Duodenal mucosa (tissue), 2 donors: ENCODE results near the gene CDK2AP2.
"Not testable (repeated sequence)": the region's sequence is repeated elsewhere in the genome, so short reads cannot be mapped to it uniquely, and the experiment has no call there.

Source experiments
- H3K27ac ChIP-seq: one replicate; pipeline ENCODE4 v1.7.0; 2013; ENCODE audit warnings: low read depth, low read length
- H3K27me3 ChIP-seq, 2 donors: one replicate each; pipeline ENCODE4 v1.7.0; 2013; ENCODE audit warnings: low read length in 2 of 2, control low read depth in 1 of 2; ENCODE audit not compliant: insufficient read depth in 2 of 2, control insufficient read depth in 1 of 2
- H3K36me3 ChIP-seq, 2 donors: one replicate each; pipeline ENCODE4 v1.7.0; 2013; ENCODE audit warnings: low read length in 2 of 2, control low read depth in 1 of 2; ENCODE audit not compliant: insufficient read depth in 2 of 2, control insufficient read depth in 1 of 2
- H3K4me1 ChIP-seq, 2 donors: one replicate each; pipeline ENCODE4 v1.7.0; 2013; ENCODE audit warnings: low read length in 2 of 2, control low read depth in 1 of 2; ENCODE audit not compliant: insufficient read depth in 2 of 2, control insufficient read depth in 1 of 2
- H3K4me3 ChIP-seq, 2 donors: one replicate each; pipeline ENCODE4 v1.7.0; 2013; ENCODE audit warnings: low read length in 2 of 2, low read depth in 1 of 2
- H3K9ac ChIP-seq, 2 donors: one replicate each; pipeline ENCODE4 v1.7.0; 2013; ENCODE audit warnings: low read length in 2 of 2, low read depth in 1 of 2
- H3K9me3 ChIP-seq, 2 donors: one replicate each; pipeline ENCODE4 v1.7.0; 2013; ENCODE audit warnings: low read length in 2 of 2, control low read depth in 1 of 2; ENCODE audit not compliant: control insufficient read depth in 1 of 2

Gene CDK2AP2

GRCh38 chr11:67516806-67517205, 8.8 kb upstream of the CDK2AP2 start:
- Histone ChIP-seq H3K9me3 (no peaks in the 10 kb centered on the region), H3K27me3 (no peaks in the 10 kb centered on the region), H3K27ac (no peak overlapping the region), H3K4me3 (no peak overlapping the region), H3K9ac (no peak overlapping the region), H3K36me3 (no peaks in the 10 kb centered on the region), H3K4me1 (no peaks in the 10 kb centered on the region)

DNA sequence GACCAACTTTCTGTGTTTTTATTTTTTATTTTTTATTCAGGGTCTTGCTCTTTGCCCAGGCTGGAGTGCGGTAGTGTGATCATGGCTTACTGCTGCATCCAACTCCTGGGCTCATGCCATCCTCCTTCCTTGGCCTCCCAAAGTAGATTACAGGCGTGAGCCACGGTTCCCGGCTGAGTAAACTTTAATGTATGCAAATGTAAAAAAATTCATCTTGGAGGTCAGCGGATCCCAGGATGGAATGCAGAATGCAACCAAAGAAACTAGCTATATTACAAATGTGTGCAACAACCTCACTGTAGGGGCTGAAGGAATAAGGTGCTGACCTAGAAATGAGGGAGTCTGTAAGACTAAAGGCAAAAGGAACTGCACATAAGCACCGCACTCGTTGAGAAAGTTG, 6.2 kb upstream of the CDK2AP2 start:
- Histone ChIP-seq H3K36me3 (no peaks in the 10 kb centered on the region), H3K27ac (no peak overlapping the region), H3K9me3 (no peaks in the 10 kb centered on the region), H3K4me3 (no peak overlapping the region), H3K4me1 (peaks cover 0 to under 1% of the 10 kb centered on the region in 2 donors), H3K27me3 (no peaks in the 10 kb centered on the region), H3K9ac (no peak overlapping the region)

GRCh38 chr11:67511558-67511957, 3.6 kb upstream of the CDK2AP2 start:
- H3K27me3 ChIP-seq, H3K36me3 ChIP-seq, H3K27ac ChIP-seq, H3K9ac ChIP-seq, H3K4me3 ChIP-seq, H3K9me3 ChIP-seq: not testable (repeated sequence)
- H3K4me1 ChIP-seq, result peaks cover 3 to 16% of the 10 kb centered on the region in 2 donors

GRCh38 chr11:67510023-67510345, 2.0 kb upstream of the CDK2AP2 start:
- H3K27me3 ChIP-seq, result no peaks in the 10 kb centered on the region
- H3K36me3 ChIP-seq, result peaks cover 0 to 5% of the 10 kb centered on the region in 2 donors
- H3K4me1 ChIP-seq, result peaks cover 11 to 29% of the 10 kb centered on the region in 2 donors
- H3K4me3 ChIP-seq, result no peak overlapping the region
- H3K27ac ChIP-seq, result no peak overlapping the region
- no peak overlapping the region for H3K9ac ChIP-seq
- H3K9me3 ChIP-seq, result no peaks in the 10 kb centered on the region

- peaks cover 0 to 5% of the 10 kb centered on the region in 2 donors for H3K36me3 ChIP-seq
- peaks cover 15 to 37% of the 10 kb centered on the region in 2 donors for H3K4me1 ChIP-seq
- no peaks in the 10 kb centered on the region for H3K9me3 ChIP-seq
- H3K27ac ChIP-seq, result peak overlapping the region; percentile 98
- H3K9ac ChIP-seq, result peak overlapping the region; percentile 70 to 94
- peak overlapping the region; percentile 69 to 93 for H3K4me3 ChIP-seq
- no peaks in the 10 kb centered on the region for H3K27me3 ChIP-seq
These were observed 642 bp upstream of the CDK2AP2 start for GRCh38 chr11:67508486-67509121.

DNA sequence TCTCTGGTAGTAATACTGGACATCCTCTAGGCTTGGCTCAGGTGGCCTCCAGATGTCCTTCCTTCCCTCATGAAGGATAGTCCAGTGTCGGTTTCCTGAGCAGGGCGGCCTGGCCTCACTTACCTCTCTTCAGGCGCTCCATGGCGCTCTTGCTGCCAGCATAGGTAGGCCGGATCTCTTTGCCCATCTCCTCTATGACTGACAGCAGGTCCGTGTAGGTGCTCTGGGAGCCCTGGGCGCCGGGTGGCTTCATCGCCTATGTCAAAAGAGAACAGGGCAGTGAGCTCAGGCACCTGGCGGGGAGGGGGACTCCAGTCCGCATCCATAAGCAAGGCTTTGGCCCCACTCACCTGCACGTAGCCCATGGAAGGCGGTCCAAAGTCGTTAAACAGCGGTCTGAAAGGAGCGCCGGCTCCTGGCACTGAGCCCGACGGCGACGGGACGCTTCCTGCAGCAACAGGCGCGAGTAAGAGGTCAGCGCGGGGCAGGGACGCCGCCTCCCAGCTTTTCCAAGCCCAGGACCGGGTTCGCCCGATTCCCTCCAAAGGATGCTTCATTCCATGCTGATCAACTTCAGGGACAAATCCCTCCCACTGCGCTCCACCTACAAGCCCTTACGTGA, 609 bp downstream of the CDK2AP2 start:
- H3K9me3 ChIP-seq, result no peaks in the 10 kb centered on the region
- peak overlapping the region; percentile 98 for H3K27ac ChIP-seq
- peak overlapping the region; percentile 87 to 92 for H3K9ac ChIP-seq
- no peaks in the 10 kb centered on the region for H3K27me3 ChIP-seq
- H3K4me3 ChIP-seq, result peak overlapping the region; percentile 69 to 93
- peaks cover 17 to 44% of the 10 kb centered on the region in 2 donors for H3K4me1 ChIP-seq
- peaks cover 0 to 6% of the 10 kb centered on the region in 2 donors for H3K36me3 ChIP-seq

GRCh38 chr11:67506426-67507051, 1.4 kb downstream of the CDK2AP2 start:
- Histone ChIP-seq H3K9ac (peak overlapping the region; percentile 87 to 92), H3K27ac (peak overlapping the region; percentile 98), H3K36me3 (peaks cover under 1 to 14% of the 10 kb centered on the region in 2 donors), H3K27me3 (no peaks in the 10 kb centered on the region), H3K4me1 (peaks cover 17 to 44% of the 10 kb centered on the region in 2 donors), H3K9me3 (no peaks in the 10 kb centered on the region), H3K4me3 (peak overlapping the region; percentile 69 to 93)

DNA sequence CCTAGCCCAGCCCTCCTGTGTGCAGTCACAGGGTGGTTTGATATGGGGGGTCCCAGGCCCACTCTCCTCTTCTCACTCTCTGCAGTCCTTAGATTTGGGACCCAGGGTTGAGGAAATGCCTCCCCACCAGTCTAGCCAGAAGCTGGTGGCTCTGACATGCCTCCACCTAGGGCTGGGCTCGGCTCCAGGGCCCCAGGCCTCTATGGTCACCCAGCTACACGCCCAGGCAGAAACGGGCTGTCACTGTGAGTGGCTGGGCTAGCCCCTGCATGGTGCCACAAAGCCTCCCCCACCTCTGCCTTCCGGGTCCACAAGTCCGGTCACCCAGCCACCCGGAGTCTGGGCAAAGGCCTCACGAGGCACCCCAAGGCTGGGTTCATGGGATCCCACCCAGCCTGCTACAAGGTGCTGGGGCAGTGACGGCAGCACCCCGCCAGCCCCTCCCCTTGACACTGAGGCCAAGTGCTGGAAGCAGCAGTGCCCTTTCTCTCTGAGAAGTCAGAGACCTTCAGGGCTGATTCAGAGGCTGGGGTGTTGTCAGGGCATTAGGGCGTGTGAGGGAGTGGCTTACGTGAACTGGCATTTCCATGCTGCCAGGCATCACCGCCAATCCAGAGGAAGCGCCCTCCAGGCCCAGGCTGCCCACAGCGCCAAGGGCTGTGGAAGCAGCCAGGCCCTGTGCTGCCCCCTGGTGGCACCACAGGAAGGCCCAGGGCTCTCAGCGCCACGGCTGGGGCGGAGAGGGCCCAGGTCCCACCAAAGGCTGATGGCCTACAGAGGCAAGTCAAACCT, 2.2 kb downstream of the CDK2AP2 start:
- peak overlapping the region; percentile 87 to 92 for H3K9ac ChIP-seq
- H3K4me1 ChIP-seq, result peaks cover 17 to 44% of the 10 kb centered on the region in 2 donors
- no peaks in the 10 kb centered on the region for H3K9me3 ChIP-seq
- H3K36me3 ChIP-seq, result peaks cover 5 to 21% of the 10 kb centered on the region in 2 donors
- peak overlapping the region; percentile 82 to 93 for H3K4me3 ChIP-seq
- H3K27ac ChIP-seq, result peak overlapping the region; percentile 98
- H3K27me3 ChIP-seq, result no peaks in the 10 kb centered on the region

GRCh38 chr11:67504950-67505581, 2.9 kb downstream of the CDK2AP2 start, which contains the start of gene PITPNM1:
TSS of gene PITPNM1 (minus strand) at chr11:67505363. CDS start at chr11:67504180, 1,183 bp downstream.
- H3K27ac ChIP-seq, result peak within 1 kb of the TSS; percentile 98
- no peaks in the 10 kb centered on the region for H3K9me3 ChIP-seq
- H3K4me1 ChIP-seq, result peaks cover 17 to 44% of the 10 kb centered on the region in 2 donors
- peak within 1 kb of the TSS; percentile 82 to 93 for H3K4me3 ChIP-seq
- H3K9ac ChIP-seq, result peak within 1 kb of the TSS; percentile 87 to 92
- no peaks in the 10 kb centered on the region for H3K27me3 ChIP-seq
- H3K36me3 ChIP-seq, result peaks cover 5 to 25% of the 10 kb centered on the region in 2 donors
